Cardiac muscle cell (in vitro differentiated cells and primary cell): ENCODE measurements around the gene SEPHS1. TPM values are rescaled to one million over a fixed set of nuclear protein-coding genes. Genes with fewer than 3 reads are reported as not detected.
A peak's percentile ranks its signal among the peaks of the same experiment; 100 is the strongest.

Source experiments
- DNase-seq, 2 donors: peaks; one replicate each; pipeline versions ENCODE4 v3.0.0 to v3.0.0-alpha.2; 2010 to 2017; ENCODE audit warnings: low read depth in 1 of 2, low spot score in 1 of 2
- H3K27ac ChIP-seq: fragments of 200-600 bp; sonication (generic); 2 replicates; pipeline ENCODE4 v1.5.1; 2016
- H3K27me3 ChIP-seq: fragments of 200-600 bp; sonication (generic); 2 replicates; pipeline ENCODE4 v1.6.0; 2016; ENCODE audit warnings: control low read depth
- H3K36me3 ChIP-seq: fragments of 200-600 bp; sonication (generic); 2 replicates; pipeline ENCODE4 v1.5.1; 2016; ENCODE audit warnings: control low read depth
- H3K4me1 ChIP-seq: fragments of 200-600 bp; sonication (generic); 2 replicates; pipeline ENCODE4 v1.8.1; 2017; ENCODE audit warnings: low read depth, mild to moderate bottlenecking, mixed run types
- H3K4me3 ChIP-seq: fragments of 200-600 bp; sonication (generic); 2 replicates; pipeline ENCODE4 v1.5.1; 2016; ENCODE audit warnings: mild to moderate bottlenecking
- H3K9me3 ChIP-seq: fragments of 200-600 bp; sonication (generic); 2 replicates; pipeline ENCODE4 v1.5.1; 2017; ENCODE audit warnings: low read depth, mild to moderate bottlenecking, control low read depth
- CTCF ChIP-seq: IDR thresholded peaks from 2 replicates; pipeline ENCODE4 v1.5.1; 2012; ENCODE audit warnings: low read depth, mild to moderate bottlenecking, low read length
- polyA plus RNA-seq: library from polyadenylated mRNA; unstranded; fragments of >200 nt; fragmentation: Nextera tagmentation; extraction: Ambion mirVana; gene quantifications from 2 replicates; pipeline ENCODE4 v1.2.1, GENCODE V29; 2016
- total RNA-seq: library from RNA; depleted of rRNA; stranded (reverse); fragments of >200 nt; gene quantifications from 2 replicates; pipeline ENCODE4 v1.2.3, GENCODE V29; 2016

The SEPHS1 gene, protein sequence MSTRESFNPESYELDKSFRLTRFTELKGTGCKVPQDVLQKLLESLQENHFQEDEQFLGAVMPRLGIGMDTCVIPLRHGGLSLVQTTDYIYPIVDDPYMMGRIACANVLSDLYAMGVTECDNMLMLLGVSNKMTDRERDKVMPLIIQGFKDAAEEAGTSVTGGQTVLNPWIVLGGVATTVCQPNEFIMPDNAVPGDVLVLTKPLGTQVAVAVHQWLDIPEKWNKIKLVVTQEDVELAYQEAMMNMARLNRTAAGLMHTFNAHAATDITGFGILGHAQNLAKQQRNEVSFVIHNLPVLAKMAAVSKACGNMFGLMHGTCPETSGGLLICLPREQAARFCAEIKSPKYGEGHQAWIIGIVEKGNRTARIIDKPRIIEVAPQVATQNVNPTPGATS
- total RNA-seq: 69.5 and 84.6 TPM in 2 replicates
- 99.7 and 105 TPM in 2 replicates for polyA plus RNA-seq

DNA sequence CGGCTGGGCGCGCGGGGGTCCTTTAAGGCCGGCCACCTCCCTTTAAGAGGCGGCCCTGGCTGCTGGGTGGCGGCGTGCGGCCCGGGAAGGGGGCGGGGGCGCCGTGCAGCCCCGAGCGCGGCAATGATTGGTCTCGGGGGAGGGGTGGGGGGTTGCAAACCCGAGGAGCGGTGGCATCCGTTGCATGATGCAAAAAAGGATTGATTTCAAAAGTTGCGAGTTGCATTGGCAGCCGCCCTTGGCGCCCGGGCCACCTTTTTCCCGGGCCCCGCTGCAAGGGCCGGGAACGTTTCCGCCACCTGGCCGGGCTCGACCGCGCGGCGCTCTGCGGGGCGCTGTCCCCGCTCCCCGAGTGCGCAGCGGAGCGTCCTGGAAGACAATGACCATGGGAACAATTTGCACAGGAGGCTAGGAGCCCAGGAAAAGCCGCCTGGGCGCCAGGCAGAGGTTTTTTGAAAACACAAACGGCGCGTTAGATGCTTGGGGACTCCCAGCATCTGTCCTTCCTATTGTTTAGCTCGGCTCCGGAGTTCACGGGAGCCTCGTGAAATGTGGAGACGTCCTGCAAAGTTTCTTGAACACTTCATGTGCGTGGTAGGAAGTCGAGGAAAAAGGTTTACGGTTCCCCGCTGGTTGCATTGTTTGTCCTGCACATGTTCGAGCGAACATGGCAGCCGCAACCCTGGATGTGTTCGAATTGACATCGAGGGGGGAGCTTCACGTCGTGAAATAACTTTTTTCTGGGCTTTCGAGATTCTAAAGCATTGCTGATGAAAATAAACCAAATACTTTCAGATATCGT, at the start of gene SEPHS1:
TSS of gene SEPHS1 (minus strand) at position 78 of the 802 bp plus-strand sequence. CDS start 3,343 bp downstream, outside the sequence.
- Histone ChIP-seq H3K4me3 (peak within 1 kb of the TSS; percentile 98), H3K36me3 (no peaks in the 10 kb centered on the region), H3K4me1 (peaks cover 12% of the 10 kb centered on the region), H3K27me3 (peaks cover 24% of the 10 kb centered on the region), H3K9me3 (no peaks in the 10 kb centered on the region), H3K27ac (peak within 1 kb of the TSS; percentile 95)
- no peak for TF ChIP-seq CTCF
- peak; percentile 85 to 86 for DNase-seq

GRCh38 chr10:13397052-13397451, 49.0 kb upstream of the SEPHS1 start:
- Histone ChIP-seq H3K27ac (no peak overlapping the region), H3K36me3 (no peaks in the 10 kb centered on the region), H3K4me3 (no peak overlapping the region), H3K27me3 (no peaks in the 10 kb centered on the region), H3K4me1 (no peaks in the 10 kb centered on the region), H3K9me3 (no peaks in the 10 kb centered on the region)
- TF ChIP-seq CTCF: no peak
- DNase-seq: no peak

- TF ChIP-seq CTCF: no peak
- Histone ChIP-seq H3K27me3 (no peaks in the 10 kb centered on the region), H3K36me3 (no peaks in the 10 kb centered on the region), H3K4me1 (no peaks in the 10 kb centered on the region), H3K9me3 (no peaks in the 10 kb centered on the region), H3K4me3 (no peak overlapping the region), H3K27ac (no peak overlapping the region)
- no peak for DNase-seq
Measured at GRCh38 chr10:13396369-13396768, 48.3 kb upstream of the SEPHS1 start.

GRCh38 chr10:13395540-13395939, 47.4 kb upstream of the SEPHS1 start:
- Histone ChIP-seq H3K9me3 (no peaks in the 10 kb centered on the region), H3K27ac (no peak overlapping the region), H3K36me3 (no peaks in the 10 kb centered on the region), H3K27me3 (no peaks in the 10 kb centered on the region), H3K4me1 (no peaks in the 10 kb centered on the region), H3K4me3 (no peak overlapping the region)
- TF ChIP-seq CTCF: no peak
- no peak for DNase-seq

DNA sequence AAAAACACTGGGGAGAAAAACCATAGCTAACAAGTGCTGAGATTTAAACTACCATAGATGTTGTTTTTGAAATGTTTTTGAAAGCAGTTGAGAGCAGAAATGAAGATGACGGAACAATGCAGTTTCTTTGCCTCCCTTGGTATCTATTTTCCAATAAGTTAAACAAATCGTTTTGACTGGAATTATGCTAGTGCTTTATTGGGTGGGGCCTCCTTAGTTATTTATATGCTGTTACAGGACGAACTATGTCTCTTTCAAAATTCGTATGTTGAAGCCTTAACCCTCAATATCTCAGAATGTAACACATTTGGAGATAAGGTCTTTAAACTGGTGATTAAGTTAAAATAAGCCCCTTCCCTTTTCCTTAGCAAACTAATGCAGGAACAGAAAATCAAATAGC, 45.5 kb upstream of the SEPHS1 start:
- TF ChIP-seq CTCF: no peak
- Histone ChIP-seq H3K27me3 (no peaks in the 10 kb centered on the region), H3K36me3 (no peaks in the 10 kb centered on the region), H3K9me3 (no peaks in the 10 kb centered on the region), H3K27ac (no peak overlapping the region), H3K4me1 (no peaks in the 10 kb centered on the region), H3K4me3 (no peak overlapping the region)
- DNase-seq: no peak
